Measurements from ENCODE around the gene WFDC2.

WFDC2 gene

DNA sequence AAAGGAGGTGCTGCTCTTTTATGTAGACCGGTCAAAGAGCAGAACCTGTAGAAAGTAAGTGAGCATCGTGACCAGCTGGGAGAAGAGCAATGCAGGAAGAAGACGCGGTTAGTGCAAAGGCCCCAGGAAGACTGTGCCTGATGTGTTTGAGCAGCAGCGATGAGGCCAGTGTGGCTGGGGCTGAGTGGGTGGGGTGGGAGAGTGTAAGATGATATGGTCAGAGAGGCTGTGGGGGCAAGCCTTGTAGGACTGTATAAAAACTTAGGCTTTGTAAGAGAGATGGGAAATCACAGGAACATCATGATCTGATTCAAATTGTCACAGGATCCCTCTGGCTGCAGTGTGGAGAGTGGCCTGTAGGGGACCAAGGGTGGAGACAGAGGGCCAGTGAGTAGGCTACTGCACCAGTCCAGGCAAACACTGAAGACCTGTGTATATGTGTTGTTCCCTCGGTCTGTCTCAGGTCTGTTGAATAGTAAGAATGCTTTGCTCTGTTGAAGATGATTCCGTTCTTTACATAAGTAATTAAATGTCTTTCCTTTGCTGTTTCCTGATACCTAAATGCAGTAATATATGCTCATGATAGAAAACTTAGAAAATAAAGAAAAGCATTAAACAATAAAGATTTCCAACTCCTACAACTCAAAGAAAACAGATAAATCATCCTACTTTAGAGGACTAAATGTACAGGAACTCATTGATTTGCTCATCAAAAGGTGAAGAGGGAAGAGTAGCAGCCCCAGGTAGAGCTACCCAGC, 23.6 kb upstream of the WFDC2 start:
- TF ChIP-seq, protein P1, sequence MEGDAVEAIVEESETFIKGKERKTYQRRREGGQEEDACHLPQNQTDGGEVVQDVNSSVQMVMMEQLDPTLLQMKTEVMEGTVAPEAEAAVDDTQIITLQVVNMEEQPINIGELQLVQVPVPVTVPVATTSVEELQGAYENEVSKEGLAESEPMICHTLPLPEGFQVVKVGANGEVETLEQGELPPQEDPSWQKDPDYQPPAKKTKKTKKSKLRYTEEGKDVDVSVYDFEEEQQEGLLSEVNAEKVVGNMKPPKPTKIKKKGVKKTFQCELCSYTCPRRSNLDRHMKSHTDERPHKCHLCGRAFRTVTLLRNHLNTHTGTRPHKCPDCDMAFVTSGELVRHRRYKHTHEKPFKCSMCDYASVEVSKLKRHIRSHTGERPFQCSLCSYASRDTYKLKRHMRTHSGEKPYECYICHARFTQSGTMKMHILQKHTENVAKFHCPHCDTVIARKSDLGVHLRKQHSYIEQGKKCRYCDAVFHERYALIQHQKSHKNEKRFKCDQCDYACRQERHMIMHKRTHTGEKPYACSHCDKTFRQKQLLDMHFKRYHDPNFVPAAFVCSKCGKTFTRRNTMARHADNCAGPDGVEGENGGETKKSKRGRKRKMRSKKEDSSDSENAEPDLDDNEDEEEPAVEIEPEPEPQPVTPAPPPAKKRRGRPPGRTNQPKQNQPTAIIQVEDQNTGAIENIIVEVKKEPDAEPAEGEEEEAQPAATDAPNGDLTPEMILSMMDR (IDR thresholded peaks at IDR 0.05), result peak; percentile 76
- no peak overlapping the region for H3K27ac Mint-ChIP-seq
- H3K9me3 Mint-ChIP-seq, result no peaks in the 10 kb centered on the region
- no peaks in the 10 kb centered on the region for H3K36me3 Mint-ChIP-seq (ENCODE audit: low read depth)
- peaks cover 11% of the 10 kb centered on the region for H3K27me3 Mint-ChIP-seq (ENCODE audit: low read depth, poor library complexity)
- DNase-seq, result peak; percentile 76
- H3K4me3 Mint-ChIP-seq, result no peak overlapping the region
- H3K4me1 Mint-ChIP-seq, result peaks cover 5% of the 10 kb centered on the region

DNA sequence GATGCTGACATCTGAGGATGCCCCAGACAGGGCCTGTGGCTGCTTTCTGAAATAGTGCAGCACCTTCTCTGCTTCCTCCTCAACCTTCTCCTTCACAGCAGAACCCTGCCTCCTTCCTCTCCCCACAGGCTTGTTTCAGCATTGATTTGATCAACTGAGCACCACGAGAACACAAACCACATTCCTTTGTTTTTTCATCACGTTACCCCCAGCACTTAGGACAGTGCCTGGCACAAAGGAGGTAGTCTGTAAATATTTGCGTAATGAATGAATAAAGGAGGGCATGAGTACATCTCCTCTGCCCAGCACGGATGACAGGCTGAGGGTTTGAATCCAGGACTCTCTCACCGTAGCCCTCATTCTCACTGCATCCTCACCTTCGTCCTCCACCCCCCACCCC, 21.3 kb upstream of the WFDC2 start:
- TF ChIP-seq, protein P1 (IDR thresholded peaks at IDR 0.05), result no peak
- no peaks in the 10 kb centered on the region for H3K4me1 Mint-ChIP-seq
- no peak overlapping the region for H3K4me3 Mint-ChIP-seq
- DNase-seq, result no peak
- H3K27ac Mint-ChIP-seq, result no peak overlapping the region
- H3K9me3 Mint-ChIP-seq, result no peaks in the 10 kb centered on the region
- H3K36me3 Mint-ChIP-seq (ENCODE audit: low read depth), result no peaks in the 10 kb centered on the region
- peaks cover 30% of the 10 kb centered on the region for H3K27me3 Mint-ChIP-seq (ENCODE audit: low read depth, poor library complexity)

DNA sequence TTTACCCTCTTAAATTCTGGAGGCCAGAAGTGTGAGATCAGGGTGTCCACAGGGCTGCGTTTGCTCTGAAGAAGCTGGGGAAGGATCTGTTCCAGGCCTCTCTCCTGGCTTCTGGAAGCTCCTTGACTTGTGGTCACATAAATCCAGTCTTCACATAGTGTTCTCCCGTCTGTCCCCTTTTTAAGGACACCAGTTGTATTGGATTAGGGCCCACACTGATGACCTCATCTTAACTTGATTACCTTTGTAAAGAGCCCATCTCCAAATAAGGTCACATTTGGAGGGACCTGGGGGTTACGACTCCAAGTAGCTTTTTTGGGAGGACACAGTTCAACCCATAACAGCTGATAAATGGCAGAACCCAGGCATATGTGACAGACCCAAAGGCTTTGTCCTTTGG, 20.0 kb upstream of the WFDC2 start:
- Mint-ChIP-seq H3K27ac (no peak overlapping the region), H3K27me3 (ENCODE audit: low read depth, poor library complexity) (peaks cover 37% of the 10 kb centered on the region), H3K4me3 (no peak overlapping the region), H3K4me1 (no peaks in the 10 kb centered on the region), H3K36me3 (ENCODE audit: low read depth) (no peaks in the 10 kb centered on the region), H3K9me3 (no peaks in the 10 kb centered on the region)
- TF ChIP-seq, protein P1 (IDR thresholded peaks at IDR 0.05), result no peak
- no peak for DNase-seq

DNA sequence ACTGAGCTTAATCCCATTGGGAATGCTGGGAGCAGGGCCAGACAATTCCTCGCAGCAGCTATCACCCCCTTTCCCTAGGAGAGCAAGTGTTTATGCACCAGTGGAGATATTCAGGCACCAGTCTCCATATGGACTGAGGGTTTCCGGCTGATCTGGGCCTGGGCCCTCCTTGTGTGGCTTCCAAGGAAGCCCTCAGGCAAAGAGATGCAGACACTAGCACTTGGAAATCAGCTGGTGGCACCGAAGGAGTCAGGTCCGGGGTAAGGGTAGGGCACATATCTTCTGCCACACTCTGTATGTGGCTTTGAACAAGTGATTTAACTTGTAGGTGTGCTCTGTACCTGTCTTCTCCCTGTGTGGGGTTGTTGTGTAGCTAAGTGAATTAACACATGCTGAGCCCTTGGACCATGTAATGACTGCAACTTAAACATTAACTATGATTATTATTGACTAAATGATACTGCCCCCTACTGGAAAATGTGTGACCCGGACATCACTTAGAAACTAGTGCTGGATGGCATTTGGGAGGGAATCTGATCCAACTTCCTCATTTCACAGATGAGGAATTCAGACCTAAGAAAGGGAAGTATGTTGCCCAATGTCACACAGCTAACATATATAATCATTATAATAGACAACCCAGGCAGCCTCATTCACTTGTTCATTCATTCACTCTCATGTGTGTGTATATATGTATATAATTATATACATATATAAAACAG, 19.3 kb upstream of the WFDC2 start:
- H3K9me3 Mint-ChIP-seq, result no peaks in the 10 kb centered on the region
- no peak for DNase-seq
- peaks cover 37% of the 10 kb centered on the region for H3K27me3 Mint-ChIP-seq (ENCODE audit: low read depth, poor library complexity)
- TF ChIP-seq, protein P1 (IDR thresholded peaks at IDR 0.05), result peak; percentile 44
- H3K27ac Mint-ChIP-seq, result no peak overlapping the region
- no peaks in the 10 kb centered on the region for H3K4me1 Mint-ChIP-seq
- H3K4me3 Mint-ChIP-seq, result no peak overlapping the region
- H3K36me3 Mint-ChIP-seq (ENCODE audit: low read depth), result no peaks in the 10 kb centered on the region

DNA sequence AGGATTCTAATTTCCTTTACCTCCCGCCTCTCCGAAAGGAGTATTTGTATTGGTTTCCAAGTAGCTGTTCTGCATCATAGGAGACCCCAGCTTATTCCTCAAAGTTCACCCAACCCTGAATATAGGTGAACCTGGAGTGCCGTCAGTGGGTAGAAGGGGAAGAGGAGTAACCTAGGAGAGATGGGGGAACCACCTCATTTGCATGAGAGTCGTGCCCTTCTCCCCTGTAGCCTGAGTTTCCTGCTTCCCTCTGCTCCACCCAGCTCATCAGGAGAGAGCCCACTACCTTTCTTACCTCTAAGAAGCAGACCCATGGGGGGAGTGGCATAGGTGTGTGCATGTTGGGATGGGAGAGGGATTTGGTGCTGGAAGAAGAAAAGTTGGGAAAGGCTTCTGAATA, 17.3 kb upstream of the WFDC2 start:
- DNase-seq, result no peak
- Mint-ChIP-seq H3K4me3 (no peak overlapping the region), H3K27me3 (ENCODE audit: low read depth, poor library complexity) (peaks cover 30% of the 10 kb centered on the region), H3K36me3 (ENCODE audit: low read depth) (no peaks in the 10 kb centered on the region), H3K9me3 (no peaks in the 10 kb centered on the region), H3K27ac (no peak overlapping the region), H3K4me1 (no peaks in the 10 kb centered on the region)
- TF ChIP-seq, protein P1 (IDR thresholded peaks at IDR 0.05), result no peak
